Right ventricle myocardium inferior (tissue), 1 donor: Measurements from ENCODE around the gene C11orf68. TPM values are rescaled to one million over a fixed set of nuclear protein-coding genes. Genes with fewer than 3 reads are reported as not detected.
"Not testable (repeated sequence)": the region's sequence is repeated elsewhere in the genome, so short reads cannot be mapped to it uniquely, and the experiment has no call there.

Source experiments
- ATAC-seq: fragments of 200-7000 bp; cut with Tn5 transposase; one replicate; pipeline ENCODE4 v1.9.1; 2020; ENCODE audit warnings: mild to moderate bottlenecking, moderate library complexity
- DNase-seq: peaks from one replicate; pipeline ENCODE4 v3.0.0; 2021; ENCODE audit errors: missing footprints
- intact Hi-C: fragments of 100-400 bp; cut with DNase I; formaldehyde crosslinking; loops from one replicate; pipeline ENCODE4 v1.11.0; 2022
- long read RNA-seq: library from polyadenylated mRNA; unstranded; transcript quantifications from one replicate; pipeline ENCODE4 v2.0.0, GENCODE V29; 2021
- total RNA-seq: library from RNA; stranded (reverse); fragmentation: NEBNext Ultra II Directional; extraction: Animal tissue kit (Norgen Biotek cat#: 25700); gene quantifications from one replicate; pipeline ENCODE4 v1.2.1, GENCODE V29; 2021
- donor health status: DM: no; HTN: yes; CAD: no; lungs with severe emphysema.

C11orf68 gene
- 38.5 TPM for total RNA-seq
- long read RNA-seq, transcript C11orf68-202 (2 exons, 1,559 nt), result major isoform, 25 of 41 reads
- long read RNA-seq, transcript C11orf68-203 (1 exons, 1,528 nt), result minor isoform, 5 of 41 reads
- long read RNA-seq, transcript C11orf68-201 (2 exons, 1,619 nt), result minor isoform, 11 of 41 reads
- long read RNA-seq, partial matches to known transcripts, result 0 of 41 reads
- long read RNA-seq, other reads (novel, unspliced or antisense), result 0 of 41 reads

DNA sequence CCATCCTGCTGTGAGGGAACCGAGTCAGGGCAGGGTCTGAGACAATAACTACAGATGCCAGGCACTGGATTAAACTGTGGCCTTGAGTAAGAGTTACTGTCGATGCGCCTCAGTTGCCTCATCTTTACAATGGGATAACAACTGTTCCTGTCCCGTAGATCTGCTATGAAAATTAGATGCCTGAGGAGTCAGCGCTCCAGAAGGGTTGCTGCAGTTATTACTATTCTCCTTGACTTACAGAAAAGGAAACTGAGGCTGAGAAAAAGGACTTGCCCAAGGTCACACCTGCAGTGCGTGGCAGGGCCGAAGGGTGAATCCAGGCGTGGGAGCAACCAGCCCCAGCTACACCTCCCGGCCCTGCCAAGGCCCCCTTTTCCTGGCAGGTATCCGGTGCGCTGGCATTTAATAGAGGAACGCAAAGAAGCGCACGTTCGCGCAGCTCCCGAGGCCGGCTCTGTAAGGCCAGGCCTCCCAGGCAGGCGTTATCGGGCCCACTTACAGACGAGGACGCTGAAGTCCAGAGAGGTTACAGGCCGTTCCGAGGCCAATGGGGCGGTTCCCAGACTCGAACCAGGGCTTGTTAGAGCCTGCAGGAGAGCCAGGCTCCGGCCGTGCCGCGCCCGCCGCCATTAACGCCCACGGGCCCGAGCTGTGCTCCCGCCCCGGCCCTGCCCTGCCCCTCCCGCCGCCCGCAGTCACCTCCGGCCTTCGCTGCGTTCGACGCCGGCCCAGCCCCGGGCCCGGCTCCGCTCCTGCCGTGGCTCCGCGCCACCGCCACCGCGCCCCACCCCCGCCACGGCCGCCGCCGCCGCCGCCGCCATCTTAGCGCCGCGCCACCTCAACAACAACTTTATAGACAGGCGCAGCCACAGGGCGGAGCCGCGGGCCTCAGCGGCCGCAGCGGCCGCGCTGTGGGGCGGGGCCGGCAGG lies at the start of gene C11orf68:
Gene C11orf68 (minus strand): TSS at position 852 of the 930 bp plus-strand sequence. CDS start 31 bp downstream, at position 821.
- no peak for DNase-seq
- intact Hi-C loops, result loop anchor here (1.0 to 2.0 kb wide), 3 partner anchors 30 to 60 kb away; partner anchors contain the start of genes CFL1, FIBP and SART1
- ATAC-seq, result no peak

GRCh38 chr11:65967329-65967934 lies 48.6 kb upstream of the C11orf68 start:
- intact Hi-C loops, result loop anchor here (10.0 kb wide), 1 partner anchor 113 kb away; the partner anchor contains the start of gene CFL1
- no peak for DNase-seq
- no peak for ATAC-seq

DNA sequence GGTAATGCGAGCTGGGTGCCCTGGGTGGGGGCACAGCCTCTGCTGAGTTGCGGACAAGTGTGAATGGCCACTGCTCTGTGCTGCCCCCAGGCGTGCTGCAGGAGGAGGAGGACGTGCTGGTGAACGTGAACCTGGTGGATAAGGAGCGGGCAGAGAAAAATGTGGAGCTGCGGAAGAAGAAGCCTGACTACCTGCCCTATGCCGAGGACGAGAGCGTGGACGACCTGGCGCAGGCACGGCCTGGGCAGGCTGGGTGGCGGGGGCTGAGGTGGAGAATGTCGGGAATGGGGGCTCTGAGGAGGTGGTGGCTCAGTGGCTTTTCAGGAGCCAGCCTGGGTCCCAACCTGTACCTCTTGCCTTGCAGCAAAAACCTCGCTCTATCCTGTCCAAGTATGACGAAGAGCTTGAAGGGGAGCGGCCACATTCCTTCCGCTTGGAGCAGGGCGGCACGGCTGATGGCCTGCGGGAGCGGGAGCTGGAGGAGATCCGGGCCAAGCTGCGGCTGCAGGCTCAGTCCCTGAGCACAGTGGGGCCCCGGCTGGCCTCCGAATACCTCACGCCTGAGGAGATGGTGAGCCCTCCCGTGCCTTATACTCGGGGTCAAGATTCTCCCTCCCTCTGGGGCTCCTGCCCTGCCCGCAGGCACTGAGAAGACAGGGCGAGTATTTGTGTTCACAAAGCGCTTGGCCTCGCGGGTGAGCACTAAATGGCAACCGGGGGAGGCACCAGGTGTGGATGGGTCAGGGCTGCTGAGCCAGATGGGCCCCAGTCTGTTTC lies 47.3 kb upstream of the C11orf68 start:
- DNase-seq, result no peak
- no peak for ATAC-seq
- intact Hi-C loops, result loop anchor here (10.0 kb wide), 1 partner anchor 111 kb away; the partner anchor contains the start of gene CFL1

DNA sequence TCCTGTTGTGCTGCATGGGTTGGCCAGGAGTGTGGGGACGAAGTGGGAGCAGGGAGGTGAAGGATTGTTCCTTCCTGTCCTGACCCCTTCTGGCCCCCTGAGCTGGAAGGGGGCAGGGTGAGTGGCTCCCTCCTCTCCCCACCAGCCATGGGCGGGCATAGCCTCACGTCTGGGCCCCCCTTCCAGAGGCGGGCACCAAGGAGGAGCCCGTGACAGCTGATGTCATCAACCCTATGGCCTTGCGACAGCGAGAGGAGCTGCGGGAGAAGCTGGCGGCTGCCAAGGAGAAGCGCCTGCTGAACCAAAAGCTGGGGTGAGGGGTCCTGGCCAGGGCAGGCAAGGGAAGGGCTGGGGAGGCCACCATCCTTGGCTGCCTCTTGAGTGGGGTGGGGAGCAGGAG lies 46.0 kb upstream of the C11orf68 start:
- no peak for DNase-seq
- intact Hi-C loops, result loop anchor here (10.0 kb wide), 1 partner anchor 110 kb away; the partner anchor contains the start of gene CFL1
- ATAC-seq, result no peak

DNA sequence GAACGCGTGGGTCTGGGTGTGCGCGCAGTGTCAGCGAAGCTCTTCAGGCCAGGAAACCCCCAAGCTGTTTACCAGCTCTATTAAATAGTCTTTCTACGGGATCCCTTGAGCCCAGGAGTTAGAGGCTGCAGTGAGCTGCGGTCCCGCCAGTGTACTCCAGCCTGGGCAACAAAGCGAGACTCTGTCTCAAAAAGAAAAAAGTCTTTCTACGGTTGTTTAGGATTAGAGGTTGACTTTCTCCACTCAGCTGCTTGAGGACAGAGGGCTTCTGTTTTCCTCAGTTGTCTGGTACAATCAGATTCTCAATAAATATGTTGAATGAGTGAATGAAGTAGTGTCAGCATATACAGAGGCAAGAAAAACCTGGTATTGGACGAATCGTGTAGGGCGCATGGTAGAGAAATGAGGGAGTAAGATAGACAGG lies 43.3 kb upstream of the C11orf68 start:
- intact Hi-C loops, result loop anchor here (10.0 kb wide), 1 partner anchor 107 kb away; the partner anchor contains the start of gene CFL1
- DNase-seq (no peak), ATAC-seq (no peak)

DNA sequence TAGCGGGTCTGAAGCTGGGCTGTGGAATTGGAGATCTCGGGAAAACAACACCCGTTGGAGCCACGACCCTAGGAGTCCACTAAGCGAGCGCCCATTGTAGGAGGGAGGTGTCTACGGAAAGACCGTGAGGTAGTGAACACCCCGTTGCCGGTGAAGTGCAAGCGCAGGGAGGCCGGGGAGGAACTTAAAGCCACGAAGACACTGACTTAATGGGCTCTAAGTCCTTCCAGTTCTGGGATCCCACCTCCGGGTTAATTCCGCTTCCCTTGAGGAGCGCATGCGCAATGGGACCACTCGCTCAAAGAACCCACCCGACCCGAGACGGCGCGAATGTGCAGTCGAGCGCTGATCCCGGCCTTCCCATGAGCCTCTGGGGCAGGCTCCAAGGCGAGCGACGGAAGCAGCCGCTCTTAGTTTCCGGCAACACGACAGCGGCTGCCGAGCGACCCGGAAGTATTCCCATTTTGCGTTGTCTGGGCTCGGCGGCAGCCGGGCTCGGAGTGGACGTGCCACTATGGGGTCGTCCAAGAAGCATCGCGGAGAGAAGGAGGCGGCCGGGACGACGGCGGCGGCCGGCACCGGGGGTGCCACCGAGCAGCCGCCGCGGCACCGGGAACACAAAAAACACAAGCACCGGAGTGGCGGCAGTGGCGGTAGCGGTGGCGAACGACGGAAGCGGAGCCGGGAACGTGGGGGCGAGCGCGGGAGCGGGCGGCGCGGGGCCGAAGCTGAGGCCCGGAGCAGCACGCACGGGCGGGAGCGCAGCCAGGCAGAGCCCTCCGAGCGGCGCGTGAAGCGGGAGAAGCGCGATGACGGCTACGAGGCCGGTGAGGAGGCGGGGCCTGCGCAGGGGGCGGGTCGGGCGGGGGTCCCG lies 42.6 kb upstream of the C11orf68 start, which contains the start of gene SART1:
Gene SART1 (plus strand): TSS at position 468 of the 874 bp plus-strand sequence. CDS start 47 bp downstream, at position 515.
- intact Hi-C loops, result loop anchor here (1.0 to 10.0 kb wide), 4 partner anchors 41 to 107 kb away; partner anchors contain the start of genes BANF1, C11orf68, CFL1 and DRAP1
- ATAC-seq, result peak; percentile 99
- DNase-seq, result peak; percentile 99

DNA sequence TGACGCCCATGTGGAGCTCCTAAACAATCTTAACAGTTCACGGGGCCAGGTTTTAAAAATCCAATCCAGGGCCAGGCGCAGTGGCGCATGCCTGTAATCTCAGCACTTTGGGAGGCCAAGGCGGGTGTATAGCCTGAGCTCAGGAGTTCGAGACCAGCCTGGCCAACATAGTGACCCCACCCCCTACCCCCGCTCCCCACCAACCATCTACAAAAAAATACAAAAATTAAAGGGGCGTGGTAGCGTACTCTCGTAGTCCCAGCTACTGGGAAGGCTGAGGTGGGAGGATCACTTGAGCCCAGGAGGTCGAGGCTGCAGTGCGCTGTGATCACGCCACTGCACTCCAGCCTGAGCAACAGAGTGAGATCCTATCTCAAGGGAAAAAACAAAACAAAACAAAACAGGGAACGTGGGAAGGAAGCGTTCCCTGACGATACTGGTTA lies 42.0 kb upstream of the C11orf68 start:
- DNase-seq (no peak), ATAC-seq (peak; percentile 0)
- intact Hi-C loops, result loop anchor here (1.0 to 10.0 kb wide), 4 partner anchors 41 to 106 kb away; partner anchors contain the start of genes BANF1, C11orf68, CFL1 and DRAP1

DNA sequence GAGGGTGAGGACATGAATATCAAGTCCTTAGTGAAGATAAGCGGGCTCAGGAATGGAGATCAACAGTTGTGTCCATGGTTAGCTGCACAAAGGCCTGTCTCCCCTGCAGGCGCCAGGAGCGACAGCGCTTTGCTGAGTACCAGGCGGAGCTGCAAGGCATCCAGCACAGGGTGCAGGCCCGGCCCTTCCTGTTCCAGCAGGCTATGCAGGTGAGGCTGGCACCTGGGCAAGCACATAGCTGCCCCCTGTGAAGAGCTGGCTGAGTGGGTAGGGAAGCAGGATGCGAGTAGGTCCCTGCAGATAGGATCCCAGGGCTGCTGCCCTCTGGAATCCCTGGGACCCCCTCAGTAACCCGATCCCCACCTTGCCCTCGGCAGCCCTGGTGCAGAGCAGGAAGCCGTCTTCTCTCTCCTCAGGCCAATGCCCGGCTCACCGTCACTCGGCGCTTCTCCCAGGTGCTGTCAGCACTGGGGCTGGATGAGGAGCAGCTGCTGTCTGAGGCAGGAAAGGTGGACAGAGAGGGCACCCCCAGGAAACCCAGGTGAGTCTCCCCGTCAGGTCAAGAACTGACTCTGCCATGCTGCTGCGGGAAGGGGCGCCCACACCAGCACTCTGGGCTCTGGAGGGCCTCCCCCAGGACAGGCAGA lies 40.0 kb upstream of the C11orf68 start:
- intact Hi-C loops, result no loop called here
- ATAC-seq (no peak), DNase-seq (no peak)

DNA sequence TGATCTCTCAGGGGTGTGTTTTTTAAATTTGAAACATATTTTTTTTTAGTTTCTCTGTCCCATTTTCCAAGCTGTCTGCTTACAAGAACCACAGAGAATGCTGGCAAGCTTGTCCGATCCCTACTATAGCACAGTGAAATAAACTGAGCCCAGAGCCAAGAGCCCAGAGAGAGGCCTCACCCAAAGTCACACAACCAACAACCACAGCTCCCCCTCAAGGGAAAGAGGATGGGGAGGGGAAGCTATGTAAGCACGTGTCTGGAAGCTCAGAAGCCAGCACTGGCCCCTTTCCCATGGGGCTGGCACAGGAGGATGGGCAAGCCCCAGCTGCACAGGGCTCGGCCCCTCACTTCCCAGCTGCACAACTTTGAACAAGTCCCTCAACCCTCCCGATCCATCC lies 39.4 kb upstream of the C11orf68 start:
- intact Hi-C loops, result no loop called here
- ATAC-seq (no peak), DNase-seq (no peak)

GRCh38 chr11:65954771-65955170 lies 35.9 kb upstream of the C11orf68 start:
- ATAC-seq (no peak), DNase-seq (no peak)
- intact Hi-C loops, result no loop called here

- intact Hi-C loops, result no loop called here
- ATAC-seq (no peak), DNase-seq (no peak)
Observed at GRCh38 chr11:65953471-65953870, 34.6 kb upstream of the C11orf68 start.

DNA sequence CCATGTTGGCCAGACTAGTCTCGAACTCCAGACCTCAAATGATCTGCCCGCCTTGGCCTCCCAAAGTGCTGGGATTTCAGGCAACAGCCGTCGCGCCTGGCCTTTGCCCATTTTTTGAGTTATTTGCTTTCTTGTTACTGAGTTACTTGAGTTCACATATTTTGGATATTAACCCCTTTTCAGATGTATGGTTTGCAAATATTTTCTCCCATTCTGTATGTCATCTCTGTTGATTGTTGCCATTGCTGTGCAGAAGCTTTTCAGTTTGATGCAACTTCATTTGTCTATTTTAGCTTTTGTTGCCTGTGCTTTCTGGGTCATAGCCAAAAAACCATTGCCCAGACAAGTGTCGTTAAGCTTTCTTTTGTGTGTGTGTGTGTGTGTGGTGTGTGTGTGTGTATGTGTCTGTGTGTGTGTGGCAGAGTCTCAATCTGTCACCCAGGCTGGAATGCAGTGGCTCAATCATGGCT lies 33.2 kb upstream of the C11orf68 start:
- intact Hi-C loops, result no loop called here
- no peak for ATAC-seq

GRCh38 chr11:65951641-65952040 lies 32.8 kb upstream of the C11orf68 start:
- intact Hi-C loops, ATAC-seq: not testable (repeated sequence)

More for the DNA sequence above, 33.2 kb upstream of the C11orf68 start:
- no peak for DNase-seq

GRCh38 chr11:65950711-65951110 lies 31.8 kb upstream of the C11orf68 start:
- DNase-seq, ATAC-seq, intact Hi-C loops: not testable (repeated sequence)

More at GRCh38 chr11:65951641-65952040, 32.8 kb upstream of the C11orf68 start:
- DNase-seq, result not testable (repeated sequence)

GRCh38 chr11:65947603-65948125 lies 28.8 kb upstream of the C11orf68 start:
- intact Hi-C loops, result no loop called here
- no peak for DNase-seq
- ATAC-seq, result no peak

DNA sequence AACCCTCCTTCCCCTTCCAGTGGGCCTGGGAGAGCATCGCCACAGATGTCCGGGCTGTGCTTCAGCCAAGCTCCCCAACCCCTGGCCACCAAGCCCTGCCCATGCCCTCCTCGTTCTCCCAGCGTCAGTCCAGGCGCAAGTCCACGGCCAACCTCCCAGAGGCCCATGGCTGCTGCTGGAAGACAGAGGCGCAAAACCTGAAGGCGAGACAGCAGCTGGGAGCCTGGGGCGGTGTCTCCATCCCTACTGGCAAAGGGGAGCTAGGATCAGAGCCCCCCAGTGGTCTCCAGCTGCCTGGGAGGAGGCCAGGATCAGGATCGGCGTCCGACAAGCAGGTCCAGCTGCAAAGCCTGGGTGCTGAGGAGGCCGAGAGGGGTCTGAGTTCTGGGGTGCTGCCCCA lies 28.3 kb upstream of the C11orf68 start:
- intact Hi-C loops, result no loop called here
- DNase-seq (no peak), ATAC-seq (no peak)
